Midbrain (tissue), 1 donor: ENCODE results near the gene NKX2-4.
"Not testable (repeated sequence)": the region's sequence is repeated elsewhere in the genome, so short reads cannot be mapped to it uniquely, and the experiment has no call there.

ENCODE experiments used
- DNase-seq: peaks from one replicate; lab custom pipeline; 2025; lab: John Stamatoyannopoulos, UW

Gene NKX2-4

GRCh38 chr20:21397341-21398108 lies at the start of gene NKX2-4:
TSS of gene NKX2-4 (minus strand) at chr20:21397526. CDS start at chr20:21397399, 127 bp downstream.
- DNase-seq: no peak

- DNase-seq: no peak
Observed at GRCh38 chr20:21437816-21438215, 40.5 kb upstream of the NKX2-4 start.

- no peak for DNase-seq
Observed at GRCh38 chr20:21437248-21437647, 39.9 kb upstream of the NKX2-4 start.

- no peak for DNase-seq
Observed at GRCh38 chr20:21436205-21436604, 38.9 kb upstream of the NKX2-4 start.

GRCh38 chr20:21435576-21435975 lies 38.2 kb upstream of the NKX2-4 start:
- no peak for DNase-seq

GRCh38 chr20:21433329-21433890 lies 36.1 kb upstream of the NKX2-4 start:
- no peak for DNase-seq

- no peak for DNase-seq
Observed at GRCh38 chr20:21432911-21433310, 35.6 kb upstream of the NKX2-4 start.

GRCh38 chr20:21430020-21430419 lies 32.7 kb upstream of the NKX2-4 start:
- DNase-seq: no peak

GRCh38 chr20:21424846-21425245 lies 27.5 kb upstream of the NKX2-4 start:
- no peak for DNase-seq

- DNase-seq: not testable (repeated sequence)
Observed at GRCh38 chr20:21423712-21424111, 26.4 kb upstream of the NKX2-4 start.

- no peak for DNase-seq
Observed at GRCh38 chr20:21421601-21422236, 24.4 kb upstream of the NKX2-4 start.

GRCh38 chr20:21419147-21419546 lies 21.8 kb upstream of the NKX2-4 start:
- not testable (repeated sequence) for DNase-seq

- DNase-seq: not testable (repeated sequence)
Observed at GRCh38 chr20:21413996-21414395, 16.7 kb upstream of the NKX2-4 start.

- DNase-seq: no peak
Observed at GRCh38 chr20:21411725-21412124, 14.4 kb upstream of the NKX2-4 start.

GRCh38 chr20:21399005-21399475 lies 1.7 kb upstream of the NKX2-4 start:
- no peak for DNase-seq

GRCh38 chr20:21398109-21399004 lies 1.0 kb upstream of the NKX2-4 start:
- DNase-seq: no peak

- no peak for DNase-seq
Observed at GRCh38 chr20:21396599-21397340, 556 bp downstream of the NKX2-4 start.

GRCh38 chr20:21395666-21396598 lies 1.4 kb downstream of the NKX2-4 start:
- no peak for DNase-seq

GRCh38 chr20:21395051-21395665 lies 2.2 kb downstream of the NKX2-4 start:
- DNase-seq: no peak

GRCh38 chr20:21394551-21394950 lies 2.8 kb downstream of the NKX2-4 start:
- no peak for DNase-seq
